ENCODE data around the gene IMMP1L. TPM values are rescaled to one million over a fixed set of nuclear protein-coding genes. Genes with fewer than 3 reads are reported as not detected.

IMMP1L gene
- total RNA-seq (10 to 100 TPM; 15.4 to 57.8 (median 22.7) TPM), polyA plus RNA-seq (10 to 100 TPM; 20.6 to 32.4 TPM)
- long read RNA-seq, donor 1, partial matches to known transcripts: 0 of 8 reads
- long read RNA-seq, donor 1, other reads (novel, unspliced or antisense): 6 of 8 reads
- long read RNA-seq, donor 2, transcript IMMP1L-213 (3 exons, 314 nt): major isoform, 11 of 21 reads
- long read RNA-seq, donor 2, transcript IMMP1L-209 (6 exons, 685 nt): minor isoform, 5 of 21 reads
- long read RNA-seq, donor 2, partial matches to known transcripts: 0 of 21 reads
- long read RNA-seq, donor 2, other reads (novel, unspliced or antisense): 0 of 21 reads
- long read RNA-seq, donor 3, partial matches to known transcripts: 0 of 12 reads
- long read RNA-seq, donor 3, other reads (novel, unspliced or antisense): 4 of 12 reads

GRCh38 chr11:31509429-31510345, at the start of gene IMMP1L, which contains the start of gene ELP4:
Gene IMMP1L (minus strand): TSS chr11:31509622. CDS start chr11:31463276, 46,346 bp downstream.
Gene ELP4 (plus strand): TSS chr11:31509767. CDS start chr11:31509785, 18 bp downstream.
- Histone ChIP-seq H3K4me1 (ENCODE audit: insufficient read depth) (no peaks in the 10 kb centered on the region), H3K9me3 (no peaks in the 10 kb centered on the region), H3K27ac (peak within 1 kb of the TSS; percentile 68 to 81), H3K4me3 (peak within 1 kb of the TSS; percentile 92), H3K27me3 (no peaks in the 10 kb centered on the region), H3K36me3 (no peaks in the 10 kb centered on the region)
- WGBS, 3 donors: 0 to 1% (median 0%) methylated on average over 42 to 47 of the region's 47 CpGs
- intact Hi-C loops (cut with DNase I): no loop called here
- TF ChIP-seq POLR2A (IDR thresholded peaks at IDR 0.05): no peak
- TF ChIP-seq EP300 (IDR thresholded peaks at IDR 0.05): no peak
- TF ChIP-seq CTCF (IDR thresholded peaks at IDR 0.05): no peak
- DNase-seq: peak; percentile 95 to 97 (median 96)

- H3K9me3 ChIP-seq: no peaks in the 10 kb centered on the region
- TF ChIP-seq EP300 (IDR thresholded peaks at IDR 0.05): no peak
- TF ChIP-seq POLR2A (IDR thresholded peaks at IDR 0.05): no peak
- TF ChIP-seq CTCF (IDR thresholded peaks at IDR 0.05): no peak
- DNase-seq: no peak
- no peaks in the 10 kb centered on the region for H3K36me3 ChIP-seq
- H3K27me3 ChIP-seq: no peaks in the 10 kb centered on the region
- no peaks in the 10 kb centered on the region for H3K4me1 ChIP-seq (ENCODE audit: insufficient read depth)
- H3K27ac ChIP-seq: no peak overlapping the region
- intact Hi-C loops (cut with DNase I): no loop called here
- WGBS, 3 donors: 9 to 17% (median 15%) methylated on average over 2 of the region's 2 CpGs
- H3K4me3 ChIP-seq: no peak overlapping the region
Observed at GRCh38 chr11:31558001-31558400, 48.6 kb upstream of the IMMP1L start.

GRCh38 chr11:31555938-31556337, 46.5 kb upstream of the IMMP1L start:
- 80 to 92% (median 83%) methylated on average over 1 of the region's 1 CpG for WGBS, 3 donors
- Histone ChIP-seq H3K4me1 (ENCODE audit: insufficient read depth) (no peaks in the 10 kb centered on the region), H3K27me3 (no peaks in the 10 kb centered on the region), H3K4me3 (no peak overlapping the region), H3K36me3 (no peaks in the 10 kb centered on the region), H3K27ac (no peak overlapping the region), H3K9me3 (no peaks in the 10 kb centered on the region)
- DNase-seq: no peak
- intact Hi-C loops (cut with DNase I): no loop called here
- TF ChIP-seq CTCF (IDR thresholded peaks at IDR 0.05): no peak
- TF ChIP-seq EP300 (IDR thresholded peaks at IDR 0.05): no peak
- TF ChIP-seq POLR2A (IDR thresholded peaks at IDR 0.05): no peak

DNA sequence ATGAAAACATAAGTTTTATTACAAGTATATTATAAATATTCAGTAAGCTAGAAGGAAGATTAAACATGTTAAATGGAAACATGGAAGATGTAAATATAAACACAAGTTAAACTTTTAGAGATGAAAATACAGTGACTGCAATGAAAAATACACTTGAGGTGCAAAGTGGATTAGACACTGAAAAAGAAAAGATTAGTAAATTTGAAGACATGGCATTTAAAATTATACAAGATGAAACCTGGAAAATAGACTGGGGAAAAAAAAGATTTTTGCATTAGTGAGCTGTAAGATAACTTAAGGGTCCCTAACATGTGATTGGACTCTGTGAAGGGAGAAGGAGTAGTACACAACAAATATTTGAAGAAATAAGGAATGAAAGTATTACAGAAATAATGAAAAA, 33.4 kb upstream of the IMMP1L start:
- intact Hi-C loops (cut with DNase I): no loop called here
- no peaks in the 10 kb centered on the region for H3K4me1 ChIP-seq (ENCODE audit: insufficient read depth)

More for the DNA sequence above, 33.4 kb upstream of the IMMP1L start:
- H3K9me3 ChIP-seq: no peaks in the 10 kb centered on the region
- TF ChIP-seq POLR2A (IDR thresholded peaks at IDR 0.05): no peak
- TF ChIP-seq EP300 (IDR thresholded peaks at IDR 0.05): no peak
- no peak for TF ChIP-seq CTCF (IDR thresholded peaks at IDR 0.05)
- H3K4me3 ChIP-seq: no peak overlapping the region
- no peaks in the 10 kb centered on the region for H3K27me3 ChIP-seq
- no peaks in the 10 kb centered on the region for H3K36me3 ChIP-seq
- H3K27ac ChIP-seq: no peak overlapping the region
- no peak for DNase-seq
